Fibroblast of skin of back (primary cell): ENCODE data around the gene CYB561D2.

ENCODE experiments used
- DNase-seq: peaks from one replicate; pipeline ENCODE4 v3.0.0-alpha.2; 2013

CYB561D2 gene

GRCh38 chr3:50392101-50392715 lies 41.5 kb downstream of the CYB561D2 start:
- no peak for DNase-seq

GRCh38 chr3:50393061-50393460 lies 42.4 kb downstream of the CYB561D2 start:
- no peak for DNase-seq

GRCh38 chr3:50395070-50395860 lies 44.6 kb downstream of the CYB561D2 start:
- DNase-seq, result no peak

- DNase-seq, result no peak
These were observed 45.8 kb downstream of the CYB561D2 start for GRCh38 chr3:50396502-50396901.

- DNase-seq, result no peak
These were observed 51.4 kb downstream of the CYB561D2 start for GRCh38 chr3:50401978-50402595.
